ENCODE data around the gene ATP1A4. TPM values are rescaled to one million over a fixed set of nuclear protein-coding genes. Genes with fewer than 3 reads are reported as not detected.
A peak's percentile ranks its signal among the peaks of the same experiment; 100 is the strongest.

Gene ATP1A4
- total and polyA plus RNA-seq, 2 of the 8 experiments (the other 6 are each of a cell fraction or from before 2014, with no cell fraction given), result 0.48 to 0.61 TPM

DNA sequence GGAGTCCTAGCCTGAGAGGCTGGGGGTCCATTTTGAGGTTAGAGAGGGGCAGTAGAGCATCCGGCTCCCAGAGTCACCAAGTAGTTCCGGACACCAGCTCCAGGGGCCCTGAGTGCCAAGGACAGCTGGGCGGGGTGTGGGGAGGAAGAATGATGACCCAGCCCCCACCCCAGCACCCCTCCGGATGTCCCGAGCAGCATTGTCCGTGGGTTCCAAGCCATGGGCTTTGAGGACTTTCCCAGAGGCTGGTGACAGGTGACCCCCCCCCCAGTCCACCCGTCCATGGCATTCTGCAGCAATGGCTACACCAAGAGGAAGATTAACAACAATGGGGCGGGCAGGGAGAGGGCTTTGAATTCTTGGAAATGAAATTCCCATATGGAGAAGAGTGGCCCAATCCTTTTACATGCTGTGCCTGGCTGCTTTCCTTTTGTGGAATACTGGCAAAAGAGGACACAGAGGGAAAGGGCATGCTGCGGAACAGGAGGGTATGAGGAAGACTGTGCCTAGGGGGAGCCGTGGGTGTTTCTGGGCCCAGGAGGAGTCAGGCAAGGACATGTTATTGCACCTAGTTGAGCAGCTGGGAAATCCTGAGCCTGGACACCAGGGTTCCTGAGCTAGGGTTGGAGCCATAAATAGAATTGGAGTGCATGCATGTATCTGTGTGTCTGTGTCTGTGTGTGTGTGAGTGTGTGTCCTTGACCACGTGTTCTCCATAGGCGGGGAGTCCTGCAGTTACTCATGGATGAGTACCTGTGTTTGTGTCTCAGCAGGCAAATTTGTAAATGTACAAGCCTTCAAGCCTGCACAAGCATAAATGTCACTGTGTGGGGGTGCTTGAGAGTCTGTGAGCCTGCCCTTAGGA is 34.9 kb upstream of the ATP1A4 start:
- CTCF ChIA-PET (ENCODE audit: partially characterized antibody), result interaction anchor here (0.6 to 18.1 kb wide), 26 partner anchors 7 to 328 kb away, joined by 3 to 256 read pairs (median 6); partner anchors contain the start of gene CASQ1

More for the DNA sequence above, 34.9 kb upstream of the ATP1A4 start:
- Histone ChIP-seq H3K79me1 (ENCODE audit: low read depth, low read length) (no peaks in the 10 kb centered on the region), H3K23me2 (ENCODE audit: low read depth, low read length) (peaks cover 8% of the 10 kb centered on the region; the same call in 1 of the 2 replicates), H3K36me3 (ENCODE audit: control insufficient read depth in 2 of 4, insufficient read depth in 4 of 4, low read length in 3 of 4) (peaks cover 0 to 9% (median 3%) of the 10 kb centered on the region in 4 experiments; a peak in 2 of 8 replicates), H4K8ac (ENCODE audit: extremely low read depth, insufficient read depth, low read length) (no peak overlapping the region), H3K14ac (ENCODE audit: insufficient read length) (no peak overlapping the region), H2AFZ (ENCODE audit: low read length) (no peak overlapping the region), H2BK20ac (ENCODE audit: low read length) (peak overlapping the region; percentile 28), H3K27me3 (replicated peaks in 1 of 4; ENCODE audit: control insufficient read depth in 3 of 4, extremely low read depth in 1 of 4, insufficient read depth in 3 of 4, low read length in 3 of 4) (no peaks in the 10 kb centered on the region; a peak in 1 of 7 replicates), H3K23ac (ENCODE audit: insufficient read length) (no peak overlapping the region), H3K9ac (replicated peaks in 1 of 4; ENCODE audit: extremely low read depth in 1 of 4, low read depth in 3 of 4, low read length in 3 of 4) (no peak overlapping the region; a peak in 2 of 7 replicates), H2BK15ac (ENCODE audit: low read length) (peak overlapping the region; percentile 84; the same call in 1 of the 2 replicates), H2BK120ac (replicated peaks; ENCODE audit: low read depth, low read length) (no peak overlapping the region), H4K5ac (ENCODE audit: insufficient read length, low read depth, low read length) (peak overlapping the region; percentile 23), H3K4ac (replicated peaks; ENCODE audit: insufficient read length, low read depth, low read length) (peak overlapping the region; percentile 15), H3K9me3 (ENCODE audit: insufficient read depth in 2 of 2, low read depth in 1 of 2, low read length in 1 of 2) (no peaks in the 10 kb centered on the region), H3K4me2 (ENCODE audit: insufficient read depth in 1 of 2, low read depth in 2 of 2, low read length in 2 of 2) (peak overlapping the region; percentile 70 to 89), H4K20me1 (replicated peaks in 1 of 2; ENCODE audit: control insufficient read depth in 1 of 2, insufficient read depth in 2 of 2, low read length in 2 of 2) (peaks cover 0 to 1% of the 10 kb centered on the region in 2 experiments), H3K27ac (ENCODE audit: low read depth, low read length) (no peak overlapping the region), H3K56ac (replicated peaks; ENCODE audit: insufficient read length, low read depth, low read length) (no peak overlapping the region), H3K18ac (ENCODE audit: extremely low read depth, low read length) (peak overlapping the region; percentile 84; the same call in 1 of the 2 replicates), H3K79me2 (ENCODE audit: control insufficient read depth in 1 of 2, insufficient read depth in 2 of 2, low read length in 2 of 2) (peaks cover 0 to 8% of the 10 kb centered on the region in 2 experiments; a peak in 1 of 4 replicates), H2BK5ac (ENCODE audit: low read depth, low read length) (peak overlapping the region; percentile 76; the same call in 1 of the 2 replicates), H4K91ac (replicated peaks; ENCODE audit: insufficient read length, low read length) (peak overlapping the region; percentile 9), H3K4me3 (ENCODE audit: extremely low read depth in 1 of 4, insufficient read depth in 2 of 4, low read depth in 3 of 4, low read length in 4 of 4) (peak overlapping the region; percentile 2 to 59 (median 32); a peak in 6 of 8 replicates), H3K4me1 (replicated peaks in 1 of 4; ENCODE audit: control insufficient read depth in 3 of 4, insufficient read depth in 4 of 4, low read length in 3 of 4) (peaks cover 15 to 44% (median 34%) of the 10 kb centered on the region in 4 experiments), H2AK5ac (ENCODE audit: low read depth, low read length) (peak overlapping the region; percentile 53; the same call in 1 of the 2 replicates), H2BK12ac (ENCODE audit: low read depth, low read length) (peak overlapping the region; percentile 93; the same call in 1 of the 2 replicates)
- FAIRE-seq (no peak), DNase-seq (ENCODE audit: low read depth in 1 of 2, low spot score in 2 of 2) (no peak)
- TF ChIP-seq GABPA (IDR thresholded peaks at IDR 0.05; ENCODE audit: borderline replicate concordance, insufficient read depth, low read length) (no peak), SP4 (IDR thresholded peaks at IDR 0.05; ENCODE audit: low read length) (no peak), MAFK (IDR thresholded peaks at IDR 0.05; ENCODE audit: low read depth, low read length) (no peak), FOSL1 (IDR thresholded peaks at IDR 0.05; ENCODE audit: insufficient read depth, low read depth, low read length) (no peak), TCF12 (IDR thresholded peaks at IDR 0.05; ENCODE audit: low read depth, low read length) (no peak), POLR2A (IDR thresholded peaks at IDR 0.05; ENCODE audit: control extremely low read depth in 1 of 2, low read depth in 2 of 2, low read length in 2 of 2) (no peak), BCL11A (IDR thresholded peaks at IDR 0.05; ENCODE audit: low read depth in 2 of 2, low read length in 2 of 2) (no peak), TEAD4 (IDR thresholded peaks at IDR 0.05; ENCODE audit: low read depth, low read length) (no peak)
- 71% methylated on average over 12 of the region's 12 CpGs; no CpG with 5 or more reads in 1 of the 2 experiments for WGBS, 2 experiments (ENCODE audit: extremely low coverage in 1 of 2, insufficient coverage in 1 of 2, insufficient read length in 1 of 2, insufficient replicate concordance in 2 of 2, low coverage in 1 of 2, low lambda C conversion rate in 2 of 2, missing lambda C conversion rate in 1 of 2)
- POLR2A ChIA-PET (ENCODE audit: partially characterized antibody), result interaction anchor here (0.6 to 3.8 kb wide), 21 partner anchors 8 to 168 kb away, joined by 3 to 31 read pairs (median 5); partner anchors contain the start of gene PEX19
